HUDEP-2 (cell line): ENCODE measurements around the gene SMTNL2.

Source experiments
- DNase-seq, 76 experiments: peaks; one replicate each; lab custom pipeline; 2025; ENCODE audit not compliant: unreplicated experiment in 76 of 76; lab: John Stamatoyannopoulos, UW

Gene SMTNL2

DNA sequence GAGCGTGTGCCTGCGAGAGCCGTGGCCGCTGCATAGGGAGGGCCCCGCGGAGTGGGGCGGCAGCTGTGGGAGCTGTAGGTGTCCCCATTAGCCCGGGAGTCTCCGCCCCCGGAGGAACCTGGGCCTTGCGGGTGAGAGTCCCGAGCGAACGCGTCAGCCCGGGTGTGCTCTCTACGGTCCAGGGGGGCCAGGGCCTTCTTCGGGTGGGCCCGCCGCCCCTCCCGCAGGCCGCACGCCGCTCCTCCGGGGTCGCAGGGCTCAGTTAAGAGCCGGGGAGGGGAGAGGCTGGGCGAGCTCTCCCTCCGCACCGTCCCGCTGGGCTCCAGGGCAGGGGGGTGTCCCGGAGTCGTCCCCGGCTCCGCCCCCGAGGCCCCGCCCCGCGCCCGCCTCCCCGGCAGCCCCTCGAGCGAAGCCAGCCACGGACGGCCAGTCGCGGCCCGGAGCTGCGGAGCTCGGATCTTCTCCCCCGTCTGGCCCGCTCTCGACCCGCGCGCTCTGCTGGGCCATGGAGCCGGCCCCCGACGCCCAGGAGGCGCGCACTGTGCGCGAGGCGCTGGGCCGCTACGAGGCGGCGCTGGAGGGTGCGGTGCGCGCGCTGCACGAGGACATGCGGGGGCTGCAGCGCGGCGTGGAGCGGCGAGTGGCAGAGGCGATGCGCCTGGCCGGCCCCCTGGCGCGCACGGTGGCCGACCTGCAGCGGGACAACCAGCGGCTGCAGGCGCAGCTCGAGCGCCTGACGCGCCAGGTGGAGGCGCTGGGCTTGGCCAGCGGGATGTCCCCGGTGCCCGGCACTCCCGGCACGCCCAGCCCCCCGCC lies at the start of gene SMTNL2:
Gene SMTNL2, plus strand, starts transcription at position 429 of the 816 bp plus-strand sequence. Its CDS starts 77 bp downstream, at position 506.
- no peak for DNase-seq

DNA sequence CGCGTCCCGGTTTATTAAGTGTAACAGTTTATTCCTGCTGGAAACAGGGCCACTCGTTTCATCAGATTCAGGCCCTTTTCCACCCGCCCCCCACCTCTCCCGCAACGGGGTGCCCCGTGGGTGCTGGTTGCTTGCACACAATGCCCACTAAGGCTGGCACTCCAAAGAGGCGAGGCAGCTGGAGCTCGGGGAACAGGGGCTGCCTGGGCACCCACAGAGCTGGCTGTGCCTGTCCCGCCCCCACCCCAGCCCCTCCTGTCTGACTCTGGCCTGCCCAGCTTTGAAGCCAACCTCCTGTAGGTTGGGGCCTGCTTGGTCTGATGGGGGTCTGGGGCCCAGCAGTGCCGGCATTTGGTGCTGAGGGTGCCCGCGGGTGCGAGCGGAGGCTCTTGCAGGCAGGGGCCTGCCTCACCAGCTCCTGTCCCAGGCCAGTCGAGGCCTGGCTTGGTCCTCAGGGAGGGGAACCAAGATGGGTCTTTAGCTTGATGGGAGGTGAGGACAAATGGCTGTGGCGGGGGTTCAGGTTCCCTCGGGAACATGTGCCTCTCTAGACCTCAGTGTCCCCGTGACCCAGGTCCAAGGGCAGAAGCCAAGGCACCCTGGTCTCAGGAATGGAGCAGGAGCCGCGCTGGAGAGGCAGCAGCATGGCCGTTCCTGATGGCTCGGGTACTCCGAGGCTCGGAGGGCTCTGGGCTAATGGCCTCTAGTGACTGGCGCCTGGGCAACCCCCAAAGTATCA lies 49.2 kb upstream of the SMTNL2 start:
- DNase-seq, result peak in 1 of 76 experiments; percentile 13

DNA sequence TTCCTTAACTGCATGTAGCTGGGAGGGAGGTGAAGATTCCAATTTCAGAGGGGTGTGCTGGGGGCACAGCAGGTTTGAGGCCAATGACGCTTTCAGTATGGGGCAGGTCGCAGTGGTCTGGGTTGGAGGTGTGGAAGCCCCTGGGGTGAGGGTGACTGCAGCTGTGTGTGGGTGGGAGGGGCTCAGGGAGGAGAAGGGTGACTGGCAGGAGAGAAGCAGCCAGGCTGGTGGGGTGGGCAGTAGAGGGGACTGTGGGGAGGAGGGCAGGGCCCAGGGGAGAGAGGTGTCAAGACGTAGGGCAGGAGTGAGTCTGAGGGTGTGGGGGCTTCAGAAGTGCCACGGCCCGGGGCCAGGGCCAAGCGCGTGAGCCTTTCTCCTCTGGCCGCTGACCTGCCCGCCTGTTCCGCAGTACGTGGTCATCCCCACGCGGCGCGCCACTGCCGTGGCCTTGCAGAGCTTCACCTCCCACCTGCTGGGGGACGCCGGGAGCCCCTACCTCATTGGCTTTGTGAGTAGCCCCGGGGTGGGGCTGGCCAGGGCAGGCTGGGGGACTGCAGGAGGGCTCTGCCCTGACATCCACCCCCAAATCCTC lies 48.6 kb upstream of the SMTNL2 start:
- DNase-seq, result no peak

DNA sequence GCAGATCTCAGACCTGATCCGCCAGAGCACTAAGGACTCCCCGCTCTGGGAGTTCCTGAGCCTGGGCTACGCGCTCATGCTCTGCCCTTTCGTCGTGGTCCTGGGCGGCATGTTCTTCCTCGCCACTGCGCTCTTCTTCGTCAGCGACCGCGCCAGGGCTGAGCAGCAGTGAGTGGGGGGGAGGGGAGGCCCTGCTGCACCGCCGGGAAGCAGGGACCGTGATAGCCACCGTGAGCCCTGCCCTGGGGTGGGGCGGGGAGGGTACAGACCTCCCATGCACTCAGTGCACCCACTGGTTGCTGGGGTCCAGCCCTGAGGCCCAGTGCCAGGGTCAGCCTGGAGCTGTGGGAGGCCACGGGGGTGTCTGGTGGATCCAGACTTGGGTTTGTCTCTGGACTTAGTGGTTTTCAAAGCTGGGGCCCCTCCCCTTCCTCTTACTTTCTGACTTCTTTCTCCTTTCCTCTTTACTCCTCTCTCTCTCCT lies 48.0 kb upstream of the SMTNL2 start:
- DNase-seq, result peak in 1 of 76 experiments; percentile 12

DNA sequence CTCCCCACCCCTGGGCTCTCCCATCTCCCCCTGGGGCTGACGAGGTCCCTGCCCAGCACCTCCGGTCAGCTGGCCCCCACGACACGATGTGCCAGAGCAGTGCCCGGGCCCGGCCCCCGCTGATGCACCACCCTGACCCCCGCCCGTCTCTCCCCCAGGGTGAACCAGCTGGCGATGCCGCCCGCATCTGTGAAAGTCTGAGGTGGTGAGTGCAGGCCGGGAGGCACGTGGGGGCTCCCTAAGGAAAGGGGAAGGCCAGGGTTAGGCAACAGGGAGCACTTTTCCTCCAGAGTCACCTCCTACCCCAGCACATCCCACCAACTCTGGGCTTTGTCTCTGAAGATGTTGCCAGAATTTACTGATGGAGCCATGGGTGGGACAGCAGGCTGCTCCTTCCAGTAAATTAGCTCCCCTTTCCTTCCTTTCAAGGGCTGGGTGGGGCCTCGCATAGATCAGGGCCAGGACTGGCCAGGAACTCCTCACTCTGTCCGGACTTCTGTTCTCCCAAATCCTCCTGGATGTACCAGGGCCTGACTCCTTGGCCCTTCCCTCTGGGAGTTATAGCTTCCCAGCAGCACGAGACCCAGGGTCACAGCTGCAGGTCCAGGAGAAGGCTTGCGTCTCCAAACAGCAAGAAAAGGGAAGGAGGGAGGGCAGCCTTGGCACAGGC lies 47.5 kb upstream of the SMTNL2 start:
- DNase-seq, result no peak

GRCh38 chr17:4537451-4538235 lies 46.7 kb upstream of the SMTNL2 start:
- no peak for DNase-seq

GRCh38 chr17:4538236-4539002 lies 45.9 kb upstream of the SMTNL2 start:
- no peak for DNase-seq

DNA sequence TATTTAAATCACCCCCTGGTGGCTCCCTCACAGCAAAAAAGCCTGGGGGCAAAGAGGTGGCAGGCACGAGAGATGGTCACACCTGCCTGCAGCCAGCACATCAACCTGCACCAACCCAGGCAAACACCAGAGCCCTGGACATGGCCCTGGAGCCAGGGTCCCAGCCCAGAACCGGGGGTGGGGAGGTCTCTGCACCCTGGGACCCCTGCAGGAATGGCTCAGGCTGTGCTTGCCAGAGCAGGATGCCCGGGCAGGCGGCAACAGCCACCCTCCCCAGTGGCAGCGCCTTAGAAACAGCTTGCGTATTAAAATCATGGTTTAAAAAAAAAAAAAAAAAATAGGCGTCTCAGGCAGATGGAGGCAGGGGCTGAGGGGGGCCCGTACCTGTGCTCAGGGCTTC lies 45.3 kb upstream of the SMTNL2 start:
- DNase-seq, result no peak

GRCh38 chr17:4539576-4540223 lies 44.6 kb upstream of the SMTNL2 start:
- no peak for DNase-seq

DNA sequence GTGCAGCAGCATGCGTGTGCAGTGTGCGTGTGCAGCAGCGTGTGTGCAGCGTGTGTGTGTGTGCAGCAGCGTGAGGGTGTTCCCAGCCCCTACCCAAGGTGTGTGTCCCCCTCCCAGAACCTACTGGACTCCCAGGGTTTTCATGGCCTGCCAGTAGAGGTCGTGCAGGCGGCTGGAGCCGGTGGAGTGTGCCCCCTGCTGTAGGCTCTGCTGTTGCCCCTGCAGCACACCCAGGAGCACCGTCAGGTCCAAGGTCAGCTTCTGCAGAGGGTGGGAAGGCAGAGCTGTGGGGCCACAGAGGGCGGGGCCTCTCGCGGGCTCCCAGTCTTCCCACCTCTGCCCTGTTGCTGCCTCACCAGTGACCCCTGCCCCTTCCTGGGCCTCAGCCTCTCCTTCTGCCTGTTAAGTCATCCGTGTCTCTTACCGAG lies 44.1 kb upstream of the SMTNL2 start:
- DNase-seq, result peak in 3 of 76 experiments; percentile 9 to 16 (median 14)

DNA sequence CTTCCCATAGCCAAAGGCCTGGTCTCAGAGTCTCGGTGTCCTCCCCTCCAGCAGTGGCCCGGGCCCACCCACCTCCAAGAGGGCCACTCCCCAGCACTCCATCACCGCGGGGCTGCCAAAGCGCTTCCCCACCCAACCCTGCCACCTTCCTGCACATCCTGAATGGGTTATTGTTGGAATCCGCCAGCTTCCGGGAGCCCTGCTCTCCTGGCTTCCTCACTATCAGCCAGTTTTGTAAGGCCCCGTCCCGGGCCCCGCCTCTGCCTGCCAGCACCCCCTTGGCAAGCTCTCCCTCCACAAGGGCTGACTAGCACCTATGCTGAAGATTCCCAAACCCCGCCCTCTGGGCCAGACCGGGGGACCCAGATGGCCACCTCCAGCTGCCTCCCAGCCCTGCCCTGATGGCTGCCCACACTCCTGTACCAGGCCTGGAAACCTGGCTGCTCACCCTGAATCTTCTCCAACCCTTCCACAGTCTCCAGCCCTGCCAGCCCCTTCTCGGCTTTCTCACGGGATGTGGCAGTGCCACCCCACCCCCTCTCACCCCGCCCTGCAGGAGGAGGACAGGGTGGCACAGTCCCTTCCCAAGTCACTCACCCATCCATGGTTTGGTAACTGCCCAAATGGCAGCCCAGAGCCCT lies 43.5 kb upstream of the SMTNL2 start:
- DNase-seq, result no peak

DNA sequence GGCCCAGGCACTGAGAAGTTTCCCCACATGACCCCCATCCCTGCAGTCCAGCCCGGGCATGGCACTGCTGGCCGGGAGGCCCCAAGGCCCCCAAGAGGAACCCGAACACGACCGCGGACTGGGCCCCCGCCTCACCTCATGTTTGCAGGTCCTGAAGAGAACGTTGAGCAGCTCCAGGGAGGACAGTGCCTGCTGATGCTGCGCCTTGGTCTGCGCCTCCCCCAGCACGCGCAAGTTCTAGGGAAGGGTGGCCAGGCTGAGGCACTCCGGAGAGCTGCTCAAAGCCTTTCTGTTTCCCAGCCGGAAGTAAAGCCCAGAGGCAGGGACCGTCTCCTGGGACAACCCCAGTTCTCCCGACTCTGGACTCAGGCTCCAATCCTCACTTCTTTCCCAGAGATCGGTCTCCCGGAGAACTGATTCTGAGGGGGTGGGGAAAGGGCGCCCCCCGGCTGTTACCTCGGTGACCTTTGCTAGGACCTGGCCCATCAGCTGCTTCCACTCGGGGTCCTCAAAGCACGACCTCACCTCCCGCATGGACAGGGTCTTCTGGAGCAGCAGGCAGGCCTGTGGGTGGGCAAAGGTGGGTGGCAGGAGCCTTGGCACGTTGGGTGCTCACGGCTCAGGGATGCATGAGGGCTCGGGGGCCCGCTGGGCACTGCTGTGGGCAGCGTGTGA lies 42.9 kb upstream of the SMTNL2 start:
- DNase-seq, result no peak

DNA sequence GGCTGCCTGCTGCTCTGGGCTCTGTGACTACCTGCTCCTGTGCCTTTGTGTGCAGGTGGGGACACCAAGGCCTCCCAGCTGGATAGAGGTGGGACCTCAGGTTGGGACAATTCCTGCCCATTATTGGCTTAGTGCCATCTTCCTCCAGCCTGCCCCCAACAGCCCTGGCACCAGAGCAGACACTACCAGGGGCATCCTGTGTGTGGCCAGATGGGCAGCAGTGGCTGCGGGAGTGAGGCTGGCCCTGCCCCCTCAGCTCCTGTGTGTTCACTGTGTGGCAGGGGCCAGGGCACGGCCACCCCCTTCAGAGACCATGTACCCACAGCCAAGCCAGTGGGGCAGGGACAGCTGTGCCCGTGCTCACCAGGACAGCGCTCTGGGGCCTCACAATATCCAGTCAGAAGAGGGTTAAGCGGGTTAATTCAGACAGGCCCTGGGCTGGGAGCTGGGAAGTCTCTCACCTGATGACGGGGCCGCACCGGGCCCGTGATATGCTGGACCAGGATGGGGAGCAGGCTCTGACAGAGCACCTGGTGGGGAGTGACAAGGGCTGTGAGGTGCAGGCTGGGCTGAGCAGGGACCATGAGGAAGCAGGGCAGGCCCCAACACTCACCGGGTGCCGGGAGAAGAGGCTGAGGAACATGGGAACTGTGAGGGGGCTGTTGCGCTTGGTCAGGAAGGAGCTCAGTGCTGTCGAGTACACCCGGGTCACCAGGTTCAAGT lies 42.2 kb upstream of the SMTNL2 start:
- no peak for DNase-seq

GRCh38 chr17:4542726-4543191 lies 41.6 kb upstream of the SMTNL2 start:
- no peak for DNase-seq

DNA sequence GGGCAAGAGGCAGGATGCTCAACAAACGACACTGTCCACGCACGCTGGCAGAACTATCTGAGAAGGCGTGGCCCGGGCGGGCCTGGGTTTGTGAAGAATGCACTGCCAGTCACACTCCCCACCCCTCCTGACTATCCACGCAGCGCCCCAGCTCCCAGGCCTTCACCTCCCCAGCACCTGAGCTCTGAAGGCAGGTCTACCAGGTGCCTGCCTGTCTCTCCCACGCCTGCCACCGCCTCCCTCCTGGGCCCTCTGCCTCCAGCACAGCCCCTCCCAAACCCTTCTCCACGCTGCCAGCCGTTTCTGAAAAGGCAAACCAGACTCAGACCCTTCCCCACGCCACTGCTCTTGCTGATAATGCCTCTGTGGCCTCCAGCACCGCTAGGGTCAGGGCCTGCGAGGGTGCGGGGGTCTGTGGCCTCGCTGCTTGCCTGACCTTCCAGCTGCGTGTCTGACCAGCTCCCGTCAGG lies 40.7 kb upstream of the SMTNL2 start:
- no peak for DNase-seq

DNA sequence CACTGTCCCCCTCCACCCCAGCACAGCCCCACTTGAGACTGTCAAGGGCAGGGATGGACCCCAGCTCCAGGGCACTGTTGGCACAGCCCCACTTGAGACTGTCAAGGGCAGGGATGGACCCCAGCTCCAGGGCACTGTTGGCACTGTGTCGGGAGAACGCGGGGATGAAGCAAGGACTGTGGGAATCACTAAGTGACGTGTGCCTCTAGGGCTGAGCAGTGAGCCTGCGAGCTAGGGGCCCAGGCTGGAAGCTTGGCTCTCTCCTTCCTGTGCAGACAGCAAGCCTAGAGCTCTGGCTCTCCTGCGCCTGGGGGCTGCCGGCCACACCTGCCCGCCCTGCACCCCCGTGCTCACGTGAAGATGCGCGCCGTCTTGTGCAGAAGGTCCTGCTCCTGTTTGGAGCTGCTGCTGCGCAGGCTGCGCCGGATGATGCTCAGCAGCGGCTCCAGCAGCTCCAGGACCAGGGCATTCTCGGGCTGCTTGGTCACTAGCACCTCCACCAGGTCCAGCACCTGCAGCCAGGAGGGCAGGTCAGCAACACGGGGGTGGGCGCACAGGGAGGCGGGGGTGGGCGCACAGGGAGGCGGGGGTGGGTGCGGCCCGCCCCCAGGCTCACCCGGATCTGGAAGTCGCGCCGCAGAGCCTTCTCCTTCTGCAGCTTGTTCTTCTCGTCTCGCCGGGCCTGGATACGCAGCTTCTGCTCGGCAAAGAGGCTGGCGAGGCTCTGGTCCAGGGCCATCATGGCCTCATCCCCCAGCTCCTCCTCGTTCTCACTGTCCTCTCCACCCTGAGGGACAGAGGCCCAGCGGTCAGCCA lies 40.0 kb upstream of the SMTNL2 start:
- DNase-seq, result no peak
